GM06990 (cell line): ENCODE data around the gene TBCK.

Experiments used
- DNase-seq: peaks from one replicate; pipeline ENCODE4 v3.0.0-alpha.2; 2011; ENCODE audit not compliant: insufficient read length; ENCODE audit errors: extremely low read depth
- H3K27me3 ChIP-seq: replicated peaks from 2 replicates; pipeline ENCODE4 v1.6.0; 2011; ENCODE audit warnings: low read length; ENCODE audit not compliant: control insufficient read depth, insufficient read depth
- H3K36me3 ChIP-seq: 2 replicates; pipeline ENCODE4 v1.5.1; 2011; ENCODE audit warnings: low read length; ENCODE audit not compliant: control insufficient read depth, insufficient read depth
- H3K4me3 ChIP-seq: replicated peaks from 2 replicates; pipeline ENCODE4 v1.5.1; 2011; ENCODE audit warnings: low read depth, mild to moderate bottlenecking, control low read depth, low read length
- TF ChIP-seq, protein P1 (sequence below): IDR thresholded peaks from 2 replicates; pipeline ENCODE4 v1.5.1; 2011; ENCODE audit warnings: low read length, control low read depth, mild to moderate bottlenecking, inconsistent platforms; ENCODE audit not compliant: insufficient read depth, poor library complexity, severe bottlenecking

The TBCK gene

DNA sequence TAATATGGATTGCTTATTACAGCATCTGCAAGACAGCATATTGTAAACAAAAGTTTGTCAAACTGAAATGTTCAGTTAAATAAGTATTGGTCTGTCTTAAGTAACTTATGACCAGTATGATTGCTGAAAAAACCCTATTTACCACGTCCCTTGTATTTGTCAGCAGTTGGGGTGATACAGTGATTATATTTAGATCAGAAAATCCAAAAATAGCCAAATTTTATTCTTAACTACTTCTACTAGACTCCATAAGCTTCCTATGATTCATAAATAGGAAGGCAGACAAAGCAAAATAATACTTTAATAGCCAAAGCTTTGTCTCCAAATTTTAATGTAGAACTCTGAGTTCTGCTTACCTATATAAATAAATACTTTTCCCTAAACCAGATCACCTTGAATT lies 45.3 kb downstream of the TBCK start:
- Histone ChIP-seq H3K27me3 (no peaks in the 10 kb centered on the region), H3K4me3 (no peak overlapping the region), H3K36me3 (no peaks in the 10 kb centered on the region)
- TF ChIP-seq, protein P1, sequence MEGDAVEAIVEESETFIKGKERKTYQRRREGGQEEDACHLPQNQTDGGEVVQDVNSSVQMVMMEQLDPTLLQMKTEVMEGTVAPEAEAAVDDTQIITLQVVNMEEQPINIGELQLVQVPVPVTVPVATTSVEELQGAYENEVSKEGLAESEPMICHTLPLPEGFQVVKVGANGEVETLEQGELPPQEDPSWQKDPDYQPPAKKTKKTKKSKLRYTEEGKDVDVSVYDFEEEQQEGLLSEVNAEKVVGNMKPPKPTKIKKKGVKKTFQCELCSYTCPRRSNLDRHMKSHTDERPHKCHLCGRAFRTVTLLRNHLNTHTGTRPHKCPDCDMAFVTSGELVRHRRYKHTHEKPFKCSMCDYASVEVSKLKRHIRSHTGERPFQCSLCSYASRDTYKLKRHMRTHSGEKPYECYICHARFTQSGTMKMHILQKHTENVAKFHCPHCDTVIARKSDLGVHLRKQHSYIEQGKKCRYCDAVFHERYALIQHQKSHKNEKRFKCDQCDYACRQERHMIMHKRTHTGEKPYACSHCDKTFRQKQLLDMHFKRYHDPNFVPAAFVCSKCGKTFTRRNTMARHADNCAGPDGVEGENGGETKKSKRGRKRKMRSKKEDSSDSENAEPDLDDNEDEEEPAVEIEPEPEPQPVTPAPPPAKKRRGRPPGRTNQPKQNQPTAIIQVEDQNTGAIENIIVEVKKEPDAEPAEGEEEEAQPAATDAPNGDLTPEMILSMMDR: no peak
- no peak for DNase-seq

DNA sequence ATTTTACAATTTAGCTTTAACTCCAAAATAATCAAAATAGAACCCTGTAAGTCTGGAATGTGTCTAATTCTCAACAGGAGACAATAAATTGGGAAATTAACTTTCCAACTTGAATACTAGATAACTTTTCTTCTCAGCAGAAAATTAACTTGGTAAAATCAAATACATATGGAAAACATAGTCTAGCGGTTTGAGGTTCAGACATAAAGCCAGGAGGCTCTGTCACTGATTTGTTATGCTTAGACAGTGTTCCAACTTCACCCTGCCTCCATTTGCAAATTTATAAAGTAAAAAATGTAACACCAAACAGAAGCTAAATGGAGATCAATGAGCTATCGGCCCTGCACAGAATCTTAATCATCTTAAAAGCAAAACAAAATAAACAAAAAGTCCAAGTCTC lies 46.3 kb downstream of the TBCK start:
- H3K4me3 ChIP-seq: no peak overlapping the region
- no peaks in the 10 kb centered on the region for H3K36me3 ChIP-seq
- DNase-seq: no peak
- no peaks in the 10 kb centered on the region for H3K27me3 ChIP-seq
- TF ChIP-seq, protein P1: no peak

DNA sequence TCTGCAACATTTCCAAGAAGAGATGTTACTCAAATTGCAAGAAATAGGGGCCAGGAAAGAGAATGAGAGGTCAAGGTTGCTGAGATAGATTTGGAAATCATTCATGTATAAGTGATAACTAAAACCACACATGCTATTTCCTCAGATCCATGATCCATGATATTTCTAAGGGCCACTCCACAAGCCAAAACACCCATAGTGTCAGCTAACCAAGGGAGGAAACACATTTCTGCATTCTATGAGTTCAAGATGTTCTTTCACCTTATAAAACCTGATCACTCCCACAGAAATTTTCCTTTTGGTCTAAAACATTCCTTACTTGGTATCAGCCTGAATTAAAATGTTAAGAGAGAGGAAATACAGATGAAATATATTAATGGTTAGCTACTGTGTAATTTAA lies 47.2 kb downstream of the TBCK start:
- Histone ChIP-seq H3K27me3 (no peaks in the 10 kb centered on the region), H3K36me3 (no peaks in the 10 kb centered on the region), H3K4me3 (no peak overlapping the region)
- TF ChIP-seq, protein P1: no peak
- DNase-seq: no peak

DNA sequence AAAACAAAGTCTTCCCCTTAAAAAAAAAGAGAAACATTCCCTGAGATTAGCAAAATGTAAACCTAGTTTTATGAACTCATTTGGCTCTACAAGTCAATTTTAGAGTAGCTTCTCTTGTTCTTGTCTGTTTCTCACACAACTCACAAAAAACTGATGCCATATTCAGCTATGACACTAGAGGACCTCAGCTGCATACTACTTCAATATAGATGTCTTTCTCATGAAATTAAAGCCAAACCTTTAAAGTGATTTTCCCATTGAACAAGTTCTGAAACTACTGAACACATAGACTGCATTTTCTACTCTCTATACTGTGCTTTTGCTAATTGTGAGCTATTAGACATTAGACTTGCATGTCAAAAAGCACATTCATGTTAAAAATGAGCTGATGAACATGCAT lies 49.8 kb downstream of the TBCK start:
- Histone ChIP-seq H3K36me3 (no peaks in the 10 kb centered on the region), H3K27me3 (no peaks in the 10 kb centered on the region), H3K4me3 (no peak overlapping the region)
- TF ChIP-seq, protein P1: peak; percentile 54
- no peak for DNase-seq

DNA sequence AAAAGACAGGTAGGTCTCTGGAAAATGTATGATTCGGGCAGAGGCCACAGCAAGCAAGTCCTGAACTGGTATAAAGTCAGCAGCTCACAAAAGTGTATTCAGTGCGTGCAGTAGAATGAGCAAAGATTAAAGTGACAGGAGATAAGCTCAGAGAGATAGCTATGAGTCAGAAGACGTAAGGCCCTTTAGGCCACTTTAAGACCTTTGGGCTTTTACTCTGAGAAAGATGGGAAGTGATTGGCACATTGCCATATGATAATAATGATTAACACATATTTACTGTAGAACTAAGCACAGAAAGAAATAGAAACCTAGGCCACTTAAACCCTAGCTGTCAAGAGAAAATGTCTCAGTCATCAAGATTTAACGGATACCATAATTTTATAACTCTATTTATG lies 51.7 kb downstream of the TBCK start:
- H3K27me3 ChIP-seq: no peaks in the 10 kb centered on the region
- H3K4me3 ChIP-seq: no peak overlapping the region
- no peaks in the 10 kb centered on the region for H3K36me3 ChIP-seq
- DNase-seq: no peak
- TF ChIP-seq, protein P1: no peak

DNA sequence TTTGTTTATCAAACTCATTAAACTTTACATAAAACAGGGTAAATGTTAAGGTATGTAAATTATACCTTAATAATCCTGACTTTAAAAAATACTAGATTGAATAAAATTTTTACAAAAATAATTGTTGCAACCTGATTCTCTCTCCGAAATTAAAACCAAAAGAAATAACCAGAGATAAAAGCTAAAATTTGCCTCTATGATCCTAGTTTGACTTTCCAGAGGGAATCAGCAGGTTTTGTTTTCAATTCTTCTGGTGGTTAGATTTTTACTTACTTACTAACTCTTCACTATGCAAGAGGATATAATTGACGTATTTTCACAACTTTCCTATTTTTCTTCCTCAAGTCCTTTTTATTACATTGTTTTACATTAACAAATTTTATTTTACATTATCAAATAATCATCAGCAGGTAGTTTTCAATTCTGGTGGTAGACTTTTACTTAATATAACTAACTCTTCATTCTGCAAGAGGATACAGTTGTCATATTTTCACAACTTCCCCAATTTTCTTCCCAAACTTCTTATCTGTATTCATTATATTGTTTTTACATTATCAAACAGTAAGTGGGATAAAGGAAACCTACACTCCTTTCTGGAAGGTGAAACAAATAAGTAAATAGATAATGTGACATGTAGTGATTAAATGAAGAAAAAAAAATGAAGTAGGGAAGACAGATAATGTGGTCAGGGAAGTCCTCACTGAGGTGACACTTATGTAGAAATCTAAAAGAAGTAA lies 52.2 kb downstream of the TBCK start:
- no peak for DNase-seq
- TF ChIP-seq, protein P1: no peak
- H3K27me3 ChIP-seq: no peaks in the 10 kb centered on the region
- no peak overlapping the region for H3K4me3 ChIP-seq
- H3K36me3 ChIP-seq: no peaks in the 10 kb centered on the region
